A549 treated with Hydrocortisone at 1 μM for 4 hours (cell line): ENCODE measurements around the gene PREB. TPM values are rescaled to one million over a fixed set of nuclear protein-coding genes. Genes with fewer than 3 reads are reported as not detected.

Experiments
- total RNA-seq: library from RNA; stranded (reverse); fragments of 200-300 nt; extraction: Qiagen RNA extraction; gene quantifications from 5 replicates; pipeline ENCODE4 v1.2.3, GENCODE V29; 2022

PREB gene, protein sequence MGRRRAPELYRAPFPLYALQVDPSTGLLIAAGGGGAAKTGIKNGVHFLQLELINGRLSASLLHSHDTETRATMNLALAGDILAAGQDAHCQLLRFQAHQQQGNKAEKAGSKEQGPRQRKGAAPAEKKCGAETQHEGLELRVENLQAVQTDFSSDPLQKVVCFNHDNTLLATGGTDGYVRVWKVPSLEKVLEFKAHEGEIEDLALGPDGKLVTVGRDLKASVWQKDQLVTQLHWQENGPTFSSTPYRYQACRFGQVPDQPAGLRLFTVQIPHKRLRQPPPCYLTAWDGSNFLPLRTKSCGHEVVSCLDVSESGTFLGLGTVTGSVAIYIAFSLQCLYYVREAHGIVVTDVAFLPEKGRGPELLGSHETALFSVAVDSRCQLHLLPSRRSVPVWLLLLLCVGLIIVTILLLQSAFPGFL
- 50.1 to 64.2 TPM (median 56.2 TPM) in 5 replicates for total RNA-seq

DNA sequence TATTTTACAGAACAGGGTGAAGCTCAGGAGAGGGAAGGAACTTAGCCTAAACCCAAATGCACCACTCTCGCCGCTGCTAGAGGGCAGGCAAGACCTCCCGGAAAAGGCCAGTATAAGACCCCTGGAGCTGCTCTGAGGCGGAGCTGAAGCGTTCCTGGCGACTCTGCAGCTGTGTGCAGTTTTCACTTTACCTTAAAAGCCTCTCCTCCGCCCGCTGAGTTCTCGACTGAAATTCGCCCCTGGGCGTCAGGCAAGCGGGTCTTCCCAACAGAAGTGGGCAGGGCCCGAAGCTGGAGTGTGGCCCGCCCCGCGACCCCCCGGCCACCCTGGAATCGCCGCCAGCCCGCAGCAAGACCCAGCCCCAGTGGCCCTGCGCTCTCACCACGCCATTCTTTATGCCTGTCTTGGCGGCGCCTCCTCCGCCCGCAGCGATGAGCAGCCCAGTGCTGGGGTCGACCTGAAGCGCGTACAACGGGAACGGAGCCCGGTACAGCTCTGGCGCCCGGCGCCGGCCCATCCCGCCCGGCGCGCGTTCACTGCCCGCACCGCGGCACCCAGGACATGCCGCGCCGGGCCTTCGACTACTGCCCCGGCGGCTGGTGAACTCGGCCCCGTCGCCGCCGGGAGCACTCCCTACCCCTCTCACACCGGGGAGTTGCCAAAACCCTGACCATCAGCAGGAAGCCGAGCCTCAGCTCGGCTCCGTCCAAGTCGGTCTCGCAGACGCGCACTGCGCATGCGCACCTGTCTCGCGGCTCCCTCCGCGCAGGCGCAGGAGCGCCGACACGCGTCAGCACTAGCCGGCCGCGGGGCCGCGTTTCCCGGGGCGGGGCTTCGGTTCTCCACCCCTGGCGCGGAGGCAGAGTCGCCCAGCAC, at the start of gene PREB:
Gene PREB, minus strand, starts transcription at position 732 of the 876 bp plus-strand sequence. Its CDS starts 215 bp downstream, at position 517.

DNA sequence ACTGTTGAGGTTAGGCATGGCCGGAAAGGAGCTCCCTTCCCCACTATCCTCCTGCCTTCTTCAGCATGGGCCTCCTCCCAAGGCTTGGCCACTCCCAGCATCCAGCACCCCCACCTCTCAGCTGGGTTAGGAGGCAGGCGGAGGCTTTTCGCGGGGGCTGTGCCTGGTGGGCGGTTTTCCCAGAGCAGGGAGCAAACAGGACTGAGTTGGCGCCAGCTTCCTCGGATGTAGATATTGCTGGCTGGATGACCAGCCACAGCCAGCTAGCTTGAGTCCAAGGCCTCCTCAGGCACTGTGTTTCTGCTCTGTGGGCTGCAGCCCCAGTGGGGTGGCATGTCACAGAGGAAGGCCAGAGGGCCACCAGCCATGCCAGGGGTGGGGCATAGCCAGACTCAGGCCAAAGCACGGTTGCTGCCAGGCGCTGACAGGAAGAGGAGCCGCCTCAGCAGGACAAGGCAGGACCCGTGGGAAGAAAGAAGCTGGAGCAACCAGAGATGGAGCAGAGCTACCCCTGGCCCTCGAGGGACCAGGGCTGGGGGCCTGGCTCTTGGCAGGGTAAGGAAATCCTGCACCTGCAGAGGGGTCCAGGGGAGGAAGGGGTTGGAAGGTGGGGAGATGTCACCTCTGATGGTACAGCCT, 14.5 kb upstream of the PREB start, which contains the start of gene TCF23:
Gene TCF23, plus strand, starts transcription at position 204 of the 639 bp plus-strand sequence. Its CDS starts 130 bp downstream, at position 334.

DNA sequence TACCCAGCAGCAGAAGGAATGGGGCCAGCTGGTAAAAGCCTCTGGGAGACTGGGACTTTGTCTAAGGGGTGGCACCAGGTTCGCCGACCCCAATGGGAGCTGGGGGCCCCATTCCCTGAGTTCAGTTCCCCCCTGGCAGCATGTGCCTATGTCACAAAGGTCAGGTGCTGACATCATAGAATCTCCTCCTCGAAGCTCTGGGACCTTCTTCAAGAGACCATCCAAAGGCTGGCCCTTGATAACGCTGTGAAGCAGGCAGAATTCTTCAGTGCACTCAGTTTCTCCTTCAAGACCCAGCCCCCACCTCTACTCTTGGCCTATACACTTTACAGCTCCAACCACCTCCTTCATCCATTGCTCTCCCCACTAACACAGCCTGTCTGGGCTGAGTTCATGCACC, 4.9 kb upstream of the PREB start, which contains the start of gene PRR30:
Gene PRR30, minus strand, starts transcription at position 101 of the 400 bp plus-strand sequence. CDS start 1,081 bp downstream, outside the sequence.

DNA sequence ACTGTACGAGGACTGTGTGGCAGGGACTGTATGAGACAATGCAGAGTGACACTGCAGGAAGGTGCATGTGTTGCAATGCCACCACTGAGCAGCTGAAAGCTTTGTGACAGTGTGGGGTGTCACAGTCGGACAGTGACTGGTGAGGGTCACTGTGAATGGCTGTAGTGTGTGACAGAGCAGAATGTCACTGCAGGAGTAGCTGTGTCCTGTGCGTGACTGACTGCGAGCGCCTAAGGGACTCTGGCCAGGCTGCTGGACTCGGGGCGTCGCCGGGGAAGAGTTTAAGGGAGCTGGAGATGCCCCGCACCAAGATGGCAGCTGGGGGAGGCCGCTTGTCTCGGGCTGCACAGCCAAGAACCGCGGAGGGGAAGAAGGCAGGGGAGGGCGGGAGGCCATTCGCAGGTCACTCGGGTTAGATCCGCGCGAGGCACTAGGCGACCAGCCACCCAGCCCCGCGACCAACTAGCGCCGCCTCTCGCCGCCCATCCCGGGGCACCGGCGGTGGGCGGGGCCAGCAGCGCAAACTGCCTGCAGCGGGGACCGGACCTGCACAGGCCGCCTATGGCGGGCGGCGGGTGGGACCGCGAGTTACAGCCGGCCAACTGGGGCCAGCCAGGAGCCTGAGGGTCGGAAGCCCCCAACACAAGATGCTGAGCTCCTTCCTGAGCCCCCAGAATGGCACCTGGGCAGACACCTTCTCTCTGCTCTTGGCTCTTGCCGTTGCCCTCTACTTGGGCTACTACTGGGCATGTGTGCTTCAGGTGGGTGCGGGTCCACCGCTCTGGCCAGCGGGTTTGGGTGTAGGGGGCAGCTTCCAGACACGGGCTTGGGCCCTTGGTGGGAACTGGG, 10.9 kb downstream of the PREB start, which contains the start of gene ABHD1:
Gene ABHD1, plus strand, starts transcription at position 514 of the 849 bp plus-strand sequence. Its CDS starts 134 bp downstream, at position 648.

DNA sequence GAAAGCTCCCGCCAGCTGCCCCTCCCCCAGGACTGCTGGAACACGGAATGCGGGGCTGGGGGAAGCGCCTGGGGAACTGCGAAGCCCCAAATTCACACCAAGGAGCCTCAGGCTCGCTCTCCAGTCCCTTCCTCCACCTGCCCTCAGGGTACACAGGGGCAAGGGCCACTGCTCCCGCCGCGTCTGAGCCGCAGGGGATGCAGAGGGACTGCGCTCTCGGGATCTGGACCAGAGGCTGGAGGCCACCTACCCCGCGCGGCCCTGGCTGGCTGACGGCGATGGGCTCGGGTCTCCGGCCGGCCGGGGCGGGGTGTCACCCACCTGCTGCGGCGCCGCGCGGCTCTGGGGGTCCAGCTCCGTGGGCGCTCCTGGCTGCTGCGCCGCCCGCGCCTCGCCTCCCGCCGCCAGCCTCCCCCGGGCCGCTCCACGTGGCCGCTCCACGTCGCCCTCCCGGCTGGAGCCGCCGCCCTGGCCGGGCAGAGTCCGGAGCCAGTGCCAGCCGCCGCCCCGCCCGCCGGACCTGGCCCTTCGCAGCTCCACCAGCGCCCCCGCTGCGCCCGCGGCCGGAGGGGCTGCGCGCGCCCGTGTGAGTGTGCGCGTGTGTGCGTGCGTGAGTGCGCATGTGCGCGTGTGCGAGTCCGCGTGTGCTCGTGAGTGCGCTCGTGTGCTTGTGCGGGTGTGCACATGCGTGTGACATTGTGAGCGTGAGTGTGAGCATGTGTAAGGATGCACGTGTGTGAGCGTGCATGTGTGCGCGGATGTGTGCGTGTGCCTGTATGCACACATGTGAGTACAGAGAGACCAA, 15.7 kb downstream of the PREB start, which contains the start of gene CGREF1:
Gene CGREF1, minus strand, starts transcription at position 604 of the 805 bp plus-strand sequence. CDS start 14,762 bp downstream, outside the sequence.

DNA sequence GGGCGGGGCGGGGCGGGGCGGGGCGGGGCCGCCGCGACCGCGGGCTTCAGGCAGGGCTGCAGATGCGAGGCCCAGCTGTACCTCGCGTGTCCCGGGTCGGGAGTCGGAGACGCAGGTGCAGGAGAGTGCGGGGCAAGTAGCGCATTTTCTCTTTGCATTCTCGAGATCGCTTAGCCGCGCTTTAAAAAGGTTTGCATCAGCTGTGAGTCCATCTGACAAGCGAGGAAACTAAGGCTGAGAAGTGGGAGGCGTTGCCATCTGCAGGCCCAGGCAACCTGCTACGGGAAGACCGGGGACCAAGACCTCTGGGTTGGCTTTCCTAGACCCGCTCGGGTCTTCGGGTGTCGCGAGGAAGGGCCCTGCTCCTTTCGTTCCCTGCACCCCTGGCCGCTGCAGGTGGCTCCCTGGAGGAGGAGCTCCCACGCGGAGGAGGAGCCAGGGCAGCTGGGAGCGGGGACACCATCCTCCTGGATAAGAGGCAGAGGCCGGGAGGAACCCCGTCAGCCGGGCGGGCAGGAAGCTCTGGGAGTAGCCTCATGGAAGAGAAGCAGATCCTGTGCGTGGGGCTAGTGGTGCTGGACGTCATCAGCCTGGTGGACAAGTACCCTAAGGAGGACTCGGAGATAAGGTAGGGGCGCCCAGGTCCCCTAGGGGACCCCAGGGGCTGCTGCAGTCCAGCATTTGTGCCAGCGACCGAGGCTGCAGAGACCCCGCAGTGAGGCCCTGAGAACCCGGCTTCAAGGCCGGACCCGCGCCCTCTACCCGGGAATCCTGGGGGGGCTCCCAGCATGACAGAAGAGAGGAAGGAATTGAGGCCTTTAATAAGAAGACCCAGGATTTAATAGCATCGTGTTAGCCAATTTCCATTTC, 47.5 kb downstream of the PREB start, which contains the start of gene KHK:
Gene KHK, plus strand, starts transcription at position 49 of the 870 bp plus-strand sequence. Its CDS starts 488 bp downstream, at position 537.

Other genes starting within 250 kb of the PREB start
- gene MAPRE3, start 164.0 kb downstream of the PREB start, total RNA-seq: 9.6 to 11.9 TPM (median 11.1 TPM) in 5 replicates
- gene TMEM214, start 101.7 kb downstream of the PREB start, total RNA-seq: 59.1 to 67.4 TPM (median 64.7 TPM) in 5 replicates
- 27.9 to 33.4 TPM (median 30.3 TPM) in 5 replicates for gene AGBL5, start 83.0 kb downstream of the PREB start, total RNA-seq
- gene OST4, start 63.0 kb downstream of the PREB start, total RNA-seq: 505 to 575 TPM (median 551 TPM) in 5 replicates
- 0.32 to 0.55 TPM (median 0.48 TPM) in 5 replicates for gene EMILIN1, start 56.0 kb downstream of the PREB start, total RNA-seq
- 8.7 to 10.9 TPM (median 9.3 TPM) in 5 replicates for gene KHK, start 47.9 kb downstream of the PREB start, total RNA-seq
- gene CGREF1, start 15.5 kb downstream of the PREB start, total RNA-seq: 6.9 to 8.5 TPM (median 7.6 TPM) in 5 replicates
- gene ABHD1, start 10.8 kb downstream of the PREB start, total RNA-seq: 0.82 to 2.0 TPM (median 1.4 TPM) in 5 replicates
- gene PRR30, start 4.8 kb upstream of the PREB start, total RNA-seq: not detected in 5 replicates
- not detected in 5 replicates for gene TCF23, start 14.4 kb upstream of the PREB start, total RNA-seq
- 207 to 223 TPM (median 220 TPM) in 5 replicates for gene ATRAID, start 77.4 kb upstream of the PREB start, total RNA-seq
- 57.7 to 83.7 TPM (median 65.2 TPM) in 5 replicates for gene SLC5A6, start 77.6 kb upstream of the PREB start, total RNA-seq
- gene CAD, start 82.7 kb upstream of the PREB start, total RNA-seq: 56.9 to 63.5 TPM (median 59.3 TPM) in 5 replicates
- gene SLC30A3, start 128.4 kb upstream of the PREB start, total RNA-seq: 2.8 to 3.6 TPM (median 3.2 TPM) in 5 replicates
- not detected in 5 replicates for gene DNAJC5G, start 140.8 kb upstream of the PREB start, total RNA-seq
- 0.81 to 1.1 TPM (median 0.88 TPM) in 5 replicates for gene TRIM54, start 147.8 kb upstream of the PREB start, total RNA-seq
- gene UCN, start 173.8 kb upstream of the PREB start, total RNA-seq: 0.61 to 2.6 TPM (median 1.7 TPM) in 5 replicates
- gene MPV17, start 188.5 kb upstream of the PREB start, total RNA-seq: 76.0 to 95.4 TPM (median 85.5 TPM) in 5 replicates
- gene GTF3C2, start 222.1 kb upstream of the PREB start, total RNA-seq: 55.6 to 63.4 TPM (median 59.3 TPM) in 5 replicates
- gene EIF2B4, start 235.7 kb upstream of the PREB start, total RNA-seq: 54.9 to 59.4 TPM (median 55.5 TPM) in 5 replicates
- 141 to 146 TPM (median 144 TPM) in 5 replicates for gene SNX17, start 236.0 kb upstream of the PREB start, total RNA-seq
- gene ZNF513, start 246.1 kb upstream of the PREB start, total RNA-seq: 12.9 to 14.5 TPM (median 13.6 TPM) in 5 replicates